Measurements from ENCODE around the gene PCNX2. TPM values are rescaled to one million over a fixed set of nuclear protein-coding genes. Genes with fewer than 3 reads are reported as not detected.
A peak's percentile ranks its signal among the peaks of the same experiment; 100 is the strongest.

PCNX2 gene
- total RNA-seq, 3 donors from 2014 or later (not counting 1 experiment from before 2014, with no cell fraction given) = 12.9 to 25.8 (median 16.0) TPM

DNA sequence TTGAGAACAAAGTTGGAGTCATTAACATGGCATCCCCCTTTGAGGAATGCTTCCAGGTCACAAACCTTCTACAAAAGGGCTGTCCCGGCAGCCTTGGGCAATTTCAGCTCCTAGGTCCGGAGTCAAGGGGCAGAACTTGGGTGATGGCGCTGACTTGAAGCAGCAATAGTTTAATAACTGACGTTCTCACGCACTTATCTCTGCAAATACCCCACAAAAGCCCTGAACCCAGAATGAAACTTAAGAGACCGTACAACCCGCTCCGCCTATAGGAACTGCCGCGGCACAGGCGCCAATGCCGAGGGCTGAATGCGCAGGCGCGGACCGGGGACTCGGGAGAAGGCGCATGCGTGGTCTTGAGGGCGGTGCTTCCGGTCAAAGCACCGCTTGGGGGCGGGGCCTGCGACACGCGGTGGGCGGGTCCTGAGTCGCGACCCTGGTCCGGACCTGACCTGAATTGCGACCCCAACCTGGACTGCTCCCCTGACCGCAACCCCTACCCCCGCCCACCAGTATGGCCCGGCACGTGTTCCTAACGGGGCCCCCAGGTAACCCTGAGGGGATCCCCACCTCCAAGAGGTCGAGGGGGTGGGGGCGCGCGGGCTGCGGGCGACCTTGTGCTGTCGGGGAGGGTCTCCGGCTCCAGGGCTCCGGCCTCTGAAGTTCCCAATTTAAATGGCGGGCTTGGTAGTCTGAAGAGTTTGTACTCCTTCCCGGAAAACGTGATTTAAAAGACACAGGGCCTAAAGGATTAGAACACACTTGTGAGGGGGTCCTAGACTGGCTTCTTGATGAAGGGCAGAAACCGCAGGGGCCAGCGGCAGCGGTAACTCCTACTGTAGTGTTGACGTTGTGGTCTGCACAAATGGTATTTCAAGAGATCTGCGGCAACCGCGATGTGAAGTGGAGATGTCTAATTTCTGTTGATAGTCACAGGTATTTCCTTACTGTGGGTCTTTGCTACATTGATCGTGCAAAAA lies 345.0 kb downstream of the PCNX2 start, which contains the start of gene NTPCR:
Gene NTPCR, plus strand, starts transcription at position 415 of the 980 bp plus-strand sequence. Its CDS starts 100 bp downstream, at position 515.
- Histone ChIP-seq H3K27me3 (ENCODE audit: control insufficient read depth, insufficient read depth, low read length) (no peaks in the 10 kb centered on the region), H3K36me3 (ENCODE audit: control insufficient read depth, insufficient read depth, low read length) (no peaks in the 10 kb centered on the region), H3K27ac (ENCODE audit: low read length) (peak within 1 kb of the TSS; percentile 60), H3K4me3 (ENCODE audit: low read length) (peak within 1 kb of the TSS; percentile 68), H3K9me3 (ENCODE audit: control insufficient read depth, insufficient read depth, low read length) (no peaks in the 10 kb centered on the region), H3K4me1 (ENCODE audit: control insufficient read depth, insufficient read depth, low read length) (peaks cover 19% of the 10 kb centered on the region)
- TF ChIP-seq, protein P1, sequence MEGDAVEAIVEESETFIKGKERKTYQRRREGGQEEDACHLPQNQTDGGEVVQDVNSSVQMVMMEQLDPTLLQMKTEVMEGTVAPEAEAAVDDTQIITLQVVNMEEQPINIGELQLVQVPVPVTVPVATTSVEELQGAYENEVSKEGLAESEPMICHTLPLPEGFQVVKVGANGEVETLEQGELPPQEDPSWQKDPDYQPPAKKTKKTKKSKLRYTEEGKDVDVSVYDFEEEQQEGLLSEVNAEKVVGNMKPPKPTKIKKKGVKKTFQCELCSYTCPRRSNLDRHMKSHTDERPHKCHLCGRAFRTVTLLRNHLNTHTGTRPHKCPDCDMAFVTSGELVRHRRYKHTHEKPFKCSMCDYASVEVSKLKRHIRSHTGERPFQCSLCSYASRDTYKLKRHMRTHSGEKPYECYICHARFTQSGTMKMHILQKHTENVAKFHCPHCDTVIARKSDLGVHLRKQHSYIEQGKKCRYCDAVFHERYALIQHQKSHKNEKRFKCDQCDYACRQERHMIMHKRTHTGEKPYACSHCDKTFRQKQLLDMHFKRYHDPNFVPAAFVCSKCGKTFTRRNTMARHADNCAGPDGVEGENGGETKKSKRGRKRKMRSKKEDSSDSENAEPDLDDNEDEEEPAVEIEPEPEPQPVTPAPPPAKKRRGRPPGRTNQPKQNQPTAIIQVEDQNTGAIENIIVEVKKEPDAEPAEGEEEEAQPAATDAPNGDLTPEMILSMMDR (IDR thresholded peaks at IDR 0.05) = no peak
- intact Hi-C loops (cut with micrococcal nuclease) = loop anchor here (1.0 to 2.0 kb wide), 2 partner anchors 145 to 316 kb away; partner anchors contain the start of gene MAP10
- Mint-ChIP-seq H3K27me3 (ENCODE audit: low read depth in 2 of 2) (no peaks in the 10 kb centered on the region), H3K9me3 (no peaks in the 10 kb centered on the region), H3K4me3 (peak within 1 kb of the TSS; percentile 93), H3K4me1 (peaks cover 39 to 47% of the 10 kb centered on the region in 2 donors), H3K27ac (peak within 1 kb of the TSS; percentile 90 to 94), H3K36me3 (no peaks in the 10 kb centered on the region)
- peak; percentile 86 to 88 (median 87) for ATAC-seq
- DNase-seq = peak; percentile 94 to 97
- under 1% methylated on average over 55 of the region's 56 CpGs for WGBS (ENCODE audit: insufficient coverage)

DNA sequence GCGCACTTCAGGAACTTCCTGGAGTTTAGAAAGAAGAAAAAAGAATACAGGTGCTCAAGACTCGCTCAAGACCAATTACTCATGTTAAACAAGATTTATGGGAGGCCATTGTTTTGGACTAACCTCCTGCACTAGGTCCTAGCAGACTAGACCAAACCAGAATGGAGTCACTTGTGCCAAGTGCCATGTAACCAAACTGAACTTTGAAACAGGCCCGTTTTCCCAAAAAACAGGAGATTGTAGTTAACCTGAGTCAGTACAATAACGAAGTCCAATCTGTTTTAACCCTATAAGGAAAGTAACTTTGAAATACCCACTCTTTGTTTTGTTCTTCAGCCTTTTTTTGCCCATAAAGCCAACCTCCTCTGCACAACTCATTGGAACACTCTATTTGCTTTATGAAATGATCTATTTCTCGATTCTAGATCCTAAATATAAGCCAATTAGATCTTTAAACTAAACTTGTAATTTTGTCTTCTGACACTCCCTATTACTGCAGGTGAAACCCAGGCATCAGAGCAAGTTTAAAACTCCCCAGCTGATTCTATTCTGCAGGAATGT lies 345.8 kb downstream of the PCNX2 start:
- Histone ChIP-seq H3K4me3 (ENCODE audit: low read length) (peak overlapping the region; percentile 68), H3K27ac (ENCODE audit: low read length) (peak overlapping the region; percentile 60), H3K27me3 (ENCODE audit: control insufficient read depth, insufficient read depth, low read length) (no peaks in the 10 kb centered on the region), H3K36me3 (ENCODE audit: control insufficient read depth, insufficient read depth, low read length) (no peaks in the 10 kb centered on the region), H3K9me3 (ENCODE audit: control insufficient read depth, insufficient read depth, low read length) (peaks cover 2% of the 10 kb centered on the region), H3K4me1 (ENCODE audit: control insufficient read depth, insufficient read depth, low read length) (peaks cover 24% of the 10 kb centered on the region)
- DNase-seq = peak in 1 of 2 donors; percentile 14
- H3K27me3 Mint-ChIP-seq (ENCODE audit: low read depth in 2 of 2) = no peaks in the 10 kb centered on the region
- intact Hi-C loops (cut with micrococcal nuclease) = loop anchor here (2.0 kb wide), 1 partner anchor 315 kb away; no protein-coding TSS in a partner anchor
- ATAC-seq = no peak
- H3K4me1 Mint-ChIP-seq = peaks cover 42 to 50% of the 10 kb centered on the region in 2 donors
- TF ChIP-seq, protein P1 (IDR thresholded peaks at IDR 0.05) = no peak
- H3K27ac Mint-ChIP-seq = peak overlapping the region; percentile 90 to 94
- WGBS (ENCODE audit: insufficient coverage) = over 99% methylated on average over 5 of the region's 5 CpGs
- H3K9me3 Mint-ChIP-seq = no peaks in the 10 kb centered on the region
- H3K4me3 Mint-ChIP-seq = peak overlapping the region; percentile 93
- H3K36me3 Mint-ChIP-seq = no peaks in the 10 kb centered on the region

DNA sequence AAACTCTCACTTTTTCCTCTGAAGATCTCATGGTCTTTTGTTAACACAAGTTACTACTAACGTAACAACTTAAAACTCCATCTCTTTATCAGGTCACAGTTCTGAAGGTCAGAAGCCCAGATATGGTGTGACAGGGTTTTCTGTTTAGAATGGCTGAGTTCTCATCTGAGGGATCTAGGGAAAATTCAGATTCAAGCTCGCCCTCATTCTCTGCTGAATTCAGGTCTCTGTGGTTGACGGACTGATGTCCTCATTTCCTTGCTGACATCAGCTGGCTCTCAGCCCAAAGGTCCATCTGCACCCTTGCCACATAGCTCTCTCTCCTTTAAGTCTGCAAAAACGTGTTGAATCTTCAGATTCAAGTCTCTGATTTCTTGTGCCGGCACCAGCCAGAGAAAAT lies 351.2 kb downstream of the PCNX2 start:
- peak overlapping the region; percentile 80 to 83 for H3K27ac Mint-ChIP-seq
- H3K27me3 Mint-ChIP-seq (ENCODE audit: low read depth in 2 of 2) = peaks cover 7 to 11% of the 10 kb centered on the region in 2 donors
- H3K4me3 Mint-ChIP-seq = peak overlapping the region; percentile 70
- H3K27ac ChIP-seq (ENCODE audit: low read length) = peak overlapping the region; percentile 62
- H3K4me3 ChIP-seq (ENCODE audit: low read length) = no peak overlapping the region
- no peaks in the 10 kb centered on the region for H3K9me3 Mint-ChIP-seq
- TF ChIP-seq, protein P1 (IDR thresholded peaks at IDR 0.05) = no peak
- H3K36me3 ChIP-seq (ENCODE audit: control insufficient read depth, insufficient read depth, low read length) = no peaks in the 10 kb centered on the region
- DNase-seq (peak in 1 of 2 donors; percentile 34), ATAC-seq (peak; percentile 57 to 66 (median 61))
- peaks cover 15 to 19% of the 10 kb centered on the region in 2 donors for H3K4me1 Mint-ChIP-seq
- H3K9me3 ChIP-seq (ENCODE audit: control insufficient read depth, insufficient read depth, low read length) = peaks cover 4% of the 10 kb centered on the region
- 46% methylated on average over 4 of the region's 5 CpGs for WGBS (ENCODE audit: insufficient coverage)
- H3K36me3 Mint-ChIP-seq = no peaks in the 10 kb centered on the region
- intact Hi-C loops (cut with micrococcal nuclease) = no loop called here
- no peaks in the 10 kb centered on the region for H3K27me3 ChIP-seq (ENCODE audit: control insufficient read depth, insufficient read depth, low read length)
- H3K4me1 ChIP-seq (ENCODE audit: control insufficient read depth, insufficient read depth, low read length) = peaks cover 16% of the 10 kb centered on the region

Data from natural killer cell (primary cell).